CD4-positive, alpha-beta T cell treated with Interleukin-17A for 1 hour (primary cell): ENCODE results near the gene DYRK3.
A peak's percentile ranks its signal among the peaks of the same experiment; 100 is the strongest.
"Not testable (repeated sequence)": the region's sequence is repeated elsewhere in the genome, so short reads cannot be mapped to it uniquely, and the experiment has no call there.

ENCODE experiments used
- DNase-seq: peaks from one replicate; pipeline ENCODE4 v3.0.0-alpha.2; 2020

The DYRK3 gene

GRCh38 chr1:206635080-206635977 lies at the start of gene DYRK3:
DYRK3 (plus strand) TSS chr1:206635536; CDS start chr1:206635704, 168 bp downstream.
- peak; percentile 89 for DNase-seq

DNA sequence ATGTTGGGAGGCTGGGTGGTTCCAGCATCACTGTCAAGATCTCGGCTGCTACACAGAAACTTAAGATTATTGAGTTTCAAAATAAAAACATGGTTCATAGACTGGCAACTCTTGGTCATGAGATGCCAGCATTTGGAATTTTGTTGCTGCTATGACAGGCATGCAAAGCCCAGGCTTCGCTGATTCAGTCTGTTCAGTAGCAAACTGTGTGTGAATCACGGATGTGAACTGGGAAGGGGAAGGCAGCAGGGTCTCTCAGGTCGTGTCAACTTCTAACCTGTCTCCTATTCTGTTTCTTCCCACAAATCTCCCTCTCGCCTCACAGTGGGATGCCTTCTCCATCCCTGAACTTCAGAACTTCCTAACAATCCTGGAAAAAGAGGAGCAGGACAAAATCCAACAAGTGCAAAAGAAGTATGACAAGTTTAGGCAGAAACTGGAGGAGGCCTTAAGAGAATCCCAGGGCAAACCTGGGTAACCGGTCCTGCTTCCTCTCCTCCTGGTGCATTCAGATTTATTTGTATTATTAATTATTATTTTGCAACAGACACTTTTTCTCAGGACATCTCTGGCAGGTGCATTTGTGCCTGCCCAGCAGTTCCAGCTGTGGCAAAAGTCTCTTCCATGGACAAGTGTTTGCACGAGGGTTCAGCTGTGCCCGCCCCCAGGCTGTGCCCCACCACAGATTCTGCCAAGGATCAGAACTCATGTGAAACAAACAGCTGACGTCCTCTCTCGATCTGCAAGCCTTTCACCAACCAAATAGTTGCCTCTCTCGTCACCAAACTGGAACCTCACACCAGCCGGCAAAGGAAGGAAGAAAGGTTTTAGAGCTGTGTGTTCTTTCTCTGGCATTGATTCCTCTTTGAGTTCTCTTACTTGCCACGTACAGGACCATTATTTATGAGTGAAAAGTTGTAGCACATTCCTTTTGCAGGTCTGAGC lies 48.6 kb upstream of the DYRK3 start:
- DNase-seq = no peak

- no peak for DNase-seq
Observed at GRCh38 chr1:206587904-206588303, 47.4 kb upstream of the DYRK3 start.

DNA sequence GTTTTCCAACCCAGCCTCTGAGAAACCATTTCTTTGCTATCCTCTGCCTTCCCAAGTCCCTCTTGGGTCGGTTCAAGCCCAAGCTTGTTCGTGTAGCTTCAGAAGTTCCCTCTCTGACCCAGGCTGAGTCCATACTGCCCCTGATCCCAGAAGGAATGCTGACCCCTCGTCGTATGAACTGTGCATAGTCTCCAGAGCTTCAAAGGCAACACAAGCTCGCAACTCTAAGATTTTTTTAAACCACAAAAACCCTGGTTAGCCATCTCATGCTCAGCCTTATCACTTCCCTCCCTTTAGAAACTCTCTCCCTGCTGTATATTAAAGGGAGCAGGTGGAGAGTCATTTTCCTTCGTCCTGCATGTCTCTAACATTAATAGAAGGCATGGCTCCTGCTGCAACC lies 46.8 kb upstream of the DYRK3 start:
- no peak for DNase-seq

DNA sequence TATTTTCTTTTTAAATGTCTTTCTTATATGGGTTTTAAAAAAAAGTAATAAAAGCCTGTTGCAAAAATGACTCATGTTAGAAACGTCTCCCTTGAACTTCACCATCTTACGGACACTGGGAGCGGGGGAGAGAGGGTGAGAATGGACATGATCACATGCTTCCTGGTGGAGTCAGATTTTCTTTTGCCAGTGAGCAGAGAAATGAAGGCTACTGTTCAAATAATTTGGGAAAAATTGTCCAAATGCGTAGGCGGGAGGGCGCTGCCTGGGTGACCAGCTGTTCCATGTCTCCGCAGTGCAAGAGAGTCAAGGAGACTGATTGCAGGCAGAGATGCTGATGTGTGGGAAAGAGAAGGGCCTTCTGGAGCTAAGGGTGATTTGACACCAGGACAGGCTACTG lies 46.1 kb upstream of the DYRK3 start:
- no peak for DNase-seq

DNA sequence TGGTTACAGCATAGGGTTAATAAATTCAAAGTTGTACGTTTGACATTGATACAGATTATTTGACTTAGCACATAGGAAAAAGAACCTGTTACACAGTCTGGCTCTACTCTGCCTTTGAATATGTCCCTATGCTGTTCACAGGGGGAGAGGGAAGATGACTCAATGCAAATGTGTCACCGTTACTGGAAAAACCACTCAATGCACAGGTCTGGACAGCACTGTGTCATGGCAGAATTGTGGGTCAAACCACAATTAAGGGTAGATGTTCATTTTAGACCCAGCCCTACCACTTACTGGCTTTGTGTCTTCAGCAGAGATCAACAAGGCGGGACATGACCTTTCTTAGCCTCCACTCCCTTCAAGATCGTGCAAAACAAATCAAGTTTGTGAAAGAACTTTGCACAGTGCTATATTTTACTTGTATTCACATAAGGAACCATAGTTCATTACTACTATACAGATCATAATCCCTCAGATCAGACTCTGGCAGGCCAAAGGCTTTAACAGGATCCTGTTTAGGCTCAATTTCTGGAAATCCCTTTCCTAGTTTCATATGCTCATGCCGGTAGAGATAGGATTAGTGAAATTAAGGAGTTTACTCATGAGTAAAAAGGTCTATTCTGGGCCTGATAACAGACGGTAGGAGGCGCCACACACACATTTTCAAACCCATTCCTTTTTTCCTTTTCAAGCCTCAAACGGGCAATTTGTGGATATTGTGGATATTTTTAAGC lies 45.1 kb upstream of the DYRK3 start:
- peak; percentile 68 for DNase-seq

DNA sequence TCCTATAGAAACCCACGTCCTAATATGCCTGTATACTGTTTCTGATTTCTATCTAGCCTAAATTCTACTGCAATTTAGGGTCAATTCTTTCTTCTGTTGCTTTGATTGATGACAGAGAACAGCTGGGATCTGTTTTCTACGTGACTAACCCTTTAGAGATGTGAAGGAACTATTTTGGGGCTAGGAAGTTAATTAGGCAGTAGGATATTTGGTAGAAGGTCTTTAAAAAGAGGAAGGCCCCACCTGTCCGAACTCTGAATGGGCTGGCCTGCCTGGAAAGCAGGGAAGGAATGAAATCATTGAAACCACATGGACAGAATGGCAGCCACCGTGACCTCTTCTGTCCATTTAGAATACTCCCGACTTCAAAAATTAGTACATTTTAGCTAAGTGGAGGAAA lies 44.1 kb upstream of the DYRK3 start:
- no peak for DNase-seq

- DNase-seq = no peak
Observed at GRCh38 chr1:206591696-206592095, 43.6 kb upstream of the DYRK3 start.

- no peak for DNase-seq
Observed at GRCh38 chr1:206593351-206593925, 41.9 kb upstream of the DYRK3 start.

- no peak for DNase-seq
Observed at GRCh38 chr1:206595581-206596318, 39.6 kb upstream of the DYRK3 start.

- DNase-seq = no peak
Observed at GRCh38 chr1:206596319-206596666, 39.0 kb upstream of the DYRK3 start.

DNA sequence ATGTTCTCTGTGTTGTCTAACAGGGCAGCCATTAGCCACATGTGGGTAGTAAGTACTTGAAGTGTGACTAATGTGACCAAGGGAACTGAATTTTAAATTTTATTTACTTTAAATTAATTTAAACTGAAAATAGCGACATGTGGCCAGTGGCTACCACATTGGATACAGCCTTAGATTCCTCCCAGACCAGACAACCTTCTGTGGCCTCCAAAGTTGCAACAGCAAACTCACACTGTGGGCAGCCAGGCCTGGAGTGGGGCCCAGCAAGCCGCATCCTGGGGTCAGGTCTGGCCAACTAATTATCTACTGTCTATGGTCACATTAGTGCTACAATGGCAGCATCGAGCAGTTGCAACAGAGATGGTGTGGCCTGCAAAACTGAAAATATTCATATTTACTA lies 34.8 kb upstream of the DYRK3 start:
- no peak for DNase-seq

GRCh38 chr1:206604861-206605260 lies 30.5 kb upstream of the DYRK3 start:
- no peak for DNase-seq

- peak; percentile 25 for DNase-seq
Observed at GRCh38 chr1:206606867-206607266, 28.5 kb upstream of the DYRK3 start.

DNA sequence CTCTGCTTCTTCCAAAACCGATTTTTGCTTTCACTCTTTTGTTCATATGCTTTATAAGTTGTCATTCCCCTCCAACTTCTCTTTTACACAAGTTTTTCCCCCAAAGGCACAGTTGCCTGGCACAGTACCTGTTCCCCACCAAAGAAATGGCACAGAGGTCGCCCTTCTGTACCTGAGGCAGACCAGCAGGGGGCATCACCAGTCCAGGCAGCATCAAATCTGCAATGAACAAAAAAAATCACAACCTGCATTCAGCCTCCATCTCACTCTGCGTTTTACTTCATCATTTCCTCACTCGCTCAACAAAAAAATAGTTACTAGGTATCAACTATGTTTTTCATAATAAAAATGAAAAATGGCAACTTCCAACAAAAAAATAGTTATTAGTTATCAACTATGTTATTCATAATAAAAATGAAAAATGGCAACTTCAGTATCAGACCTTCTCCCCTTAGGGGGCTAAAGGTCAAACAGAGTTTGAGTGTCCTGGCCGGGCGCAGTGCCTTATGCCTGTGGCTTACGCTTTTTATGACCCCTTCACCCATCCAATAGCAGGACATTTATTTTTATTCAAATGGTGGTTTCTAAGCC lies 27.1 kb upstream of the DYRK3 start:
- peak; percentile 68 for DNase-seq

DNA sequence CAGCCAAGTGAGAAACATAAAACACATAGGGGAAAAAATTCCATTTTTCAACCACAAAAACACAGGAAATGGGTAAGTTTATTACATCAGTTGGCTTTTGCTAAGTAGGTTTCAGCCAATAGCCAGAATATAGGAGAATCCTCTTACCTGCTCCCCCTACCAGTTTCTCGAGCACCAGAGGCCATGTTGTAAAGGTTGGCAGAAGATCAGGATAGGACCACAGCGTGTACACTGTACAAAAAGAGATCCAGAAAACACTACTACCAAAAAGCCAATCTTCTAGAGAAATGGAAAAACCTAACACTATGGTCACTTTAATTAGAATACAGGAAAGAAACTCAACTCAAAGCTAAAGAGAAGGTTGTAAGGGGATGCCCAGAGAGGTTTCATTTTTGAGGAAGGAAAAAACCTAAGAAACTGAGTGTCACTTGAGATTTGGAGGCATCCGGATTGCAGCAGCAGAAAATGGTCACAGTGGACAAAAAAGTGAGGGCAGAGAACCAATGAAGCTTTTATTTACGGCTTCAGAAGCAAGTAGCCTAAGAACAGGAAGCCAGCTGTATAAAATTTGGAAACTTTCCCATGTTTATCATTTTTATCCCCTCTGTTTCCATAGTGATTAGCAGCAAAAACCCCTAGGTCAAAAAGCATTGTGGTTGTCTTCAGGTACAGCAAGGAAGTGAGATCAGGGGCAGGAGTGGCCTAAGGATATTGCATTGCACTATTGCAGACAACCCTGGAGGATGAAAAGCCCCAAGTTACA lies 25.9 kb upstream of the DYRK3 start:
- no peak for DNase-seq

- DNase-seq = peak; percentile 94
Observed at GRCh38 chr1:206612129-206612876, 23.0 kb upstream of the DYRK3 start, which contains the start of gene EIF2D. EIF2D (minus strand) TSS chr1:206612465; CDS start chr1:206612342, 123 bp downstream.

GRCh38 chr1:206626396-206626795 lies 8.9 kb upstream of the DYRK3 start:
- DNase-seq = not testable (repeated sequence)

DNA sequence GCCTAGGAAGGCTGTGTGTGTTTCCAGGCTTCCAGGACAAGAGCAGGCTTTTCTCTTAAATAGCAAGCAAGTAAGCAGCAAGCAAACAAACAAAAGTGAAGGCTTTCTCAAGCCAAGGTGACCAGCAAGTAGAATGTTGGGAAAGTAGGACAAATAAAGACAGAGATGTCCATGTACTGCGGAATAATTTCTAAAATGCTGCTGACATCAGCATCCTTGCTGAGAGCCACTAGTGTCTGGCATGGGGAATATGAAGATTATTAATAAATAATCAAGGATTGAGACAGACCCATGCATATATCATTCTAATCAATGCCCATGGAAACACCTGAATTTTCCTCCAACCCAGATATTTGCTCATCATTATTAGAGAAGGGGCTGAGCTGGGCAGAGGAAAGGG lies 6.4 kb upstream of the DYRK3 start:
- no peak for DNase-seq

DNA sequence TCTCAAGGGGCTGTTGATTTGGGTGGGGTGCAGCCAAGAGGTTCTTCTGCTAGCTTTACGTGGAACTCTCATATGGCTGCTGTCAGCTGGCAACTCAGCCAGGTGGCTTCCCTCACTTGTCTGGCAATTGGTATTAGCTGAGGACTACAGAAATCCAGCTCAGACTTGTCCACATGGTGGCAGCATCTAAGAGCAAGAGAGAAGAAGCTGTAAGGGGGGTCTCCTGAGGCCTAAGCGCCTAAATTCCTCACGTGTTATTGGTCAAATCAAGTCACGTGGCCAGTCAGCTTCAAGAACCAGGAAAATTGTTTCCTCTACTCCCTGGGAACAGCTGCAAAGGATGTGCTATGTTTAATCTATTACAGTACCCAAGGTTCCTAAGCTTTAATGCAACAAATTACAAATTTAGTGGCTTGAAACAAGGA lies 4.2 kb upstream of the DYRK3 start:
- DNase-seq = peak; percentile 41
